CD4-positive, CD25-positive, alpha-beta regulatory T cell (primary cell): Measurements from ENCODE around the gene FZD1. TPM values are rescaled to one million over a fixed set of nuclear protein-coding genes. Genes with fewer than 3 reads are reported as not detected.
A peak's percentile ranks its signal among the peaks of the same experiment; 100 is the strongest.

ENCODE experiments used
- ATAC-seq, 2 donors: fragments of 150-1000 bp; cut with Tn5 transposase; one replicate each; pipeline ENCODE4 v1.10.0; 2021; ENCODE audit warnings: low read depth in 2 of 2, moderate number of reproducible peaks in 2 of 2, moderate library complexity in 1 of 2
- DNase-seq, 3 donors: peaks; one replicate each; pipeline versions ENCODE4 v3.0.0 to v3.0.0-alpha.2; 2012 to 2022; ENCODE audit warnings: mixed read lengths in 1 of 3
- H3K27ac ChIP-seq: one replicate; pipeline ENCODE4 v1.7.0; 2013; ENCODE audit warnings: mild to moderate bottlenecking, low read length; ENCODE audit not compliant: insufficient read depth, poor library complexity, severe bottlenecking
- H3K27me3 ChIP-seq: one replicate; pipeline ENCODE4 v1.7.0; 2013; ENCODE audit warnings: low read length; ENCODE audit not compliant: control insufficient read depth, insufficient read depth
- H3K36me3 ChIP-seq: one replicate; pipeline ENCODE4 v1.7.0; 2013; ENCODE audit warnings: mild to moderate bottlenecking, low read length, moderate library complexity; ENCODE audit not compliant: control insufficient read depth, insufficient read depth
- H3K4me1 ChIP-seq: 2 replicates; pipeline ENCODE4 v1.7.0; 2013; ENCODE audit warnings: mild to moderate bottlenecking, low read length; ENCODE audit not compliant: insufficient read depth, control insufficient read depth, poor library complexity, severe bottlenecking
- H3K4me3 ChIP-seq: one replicate; pipeline ENCODE4 v1.7.0; 2013; ENCODE audit warnings: low read depth, mild to moderate bottlenecking, low read length, moderate library complexity
- H3K9me3 ChIP-seq, 2 experiments: 1 replicate in 1 of 2; 2 replicates in 1 of 2; pipeline ENCODE4 v1.7.0; 2013; ENCODE audit warnings: low read length in 2 of 2, mild to moderate bottlenecking in 1 of 2, moderate library complexity in 1 of 2; ENCODE audit not compliant: control insufficient read depth in 2 of 2
- H3K27ac Mint-ChIP-seq, 3 donors: one replicate each; pipeline ENCODE4 v1.8.0; 2020 to 2022; ENCODE audit warnings: mild to moderate bottlenecking in 3 of 3, mixed read lengths in 3 of 3, moderate library complexity in 2 of 3
- H3K27me3 Mint-ChIP-seq: one replicate; pipeline ENCODE4 v1.8.0; 2022; ENCODE audit warnings: mild to moderate bottlenecking, mixed read lengths
- H3K36me3 Mint-ChIP-seq: one replicate; pipeline ENCODE4 v1.8.0; 2020; ENCODE audit warnings: mixed read lengths
- H3K4me1 Mint-ChIP-seq, 4 donors: one replicate each; pipeline ENCODE4 v1.8.0; 2020 to 2022; ENCODE audit warnings: mixed read lengths in 4 of 4, mild to moderate bottlenecking in 1 of 4
- H3K4me3 Mint-ChIP-seq, 4 donors: one replicate each; pipeline ENCODE4 v1.8.0; 2020 to 2022; ENCODE audit warnings: mild to moderate bottlenecking in 4 of 4, mixed read lengths in 4 of 4, moderate library complexity in 3 of 4
- H3K9me3 Mint-ChIP-seq, 7 donors: one replicate each; pipeline ENCODE4 v1.8.0; 2020 to 2022; ENCODE audit warnings: mixed read lengths in 7 of 7, mild to moderate bottlenecking in 3 of 7, moderate library complexity in 2 of 7
- polyA plus RNA-seq, 4 donors: library from polyadenylated mRNA; unstranded; fragments of 300-500 nt; fragmentation: Illumina TruSeq; gene quantifications; one replicate each; pipeline ENCODE4 v1.2.3, GENCODE V29; 2021
- total RNA-seq: library from RNA; stranded (reverse); gene quantifications from one replicate; pipeline ENCODE4 v1.2.3, GENCODE V29; 2022

The FZD1 gene
- total and polyA plus RNA-seq, 5 donors from 2014 or later = 0.06 to 0.10 TPM; not detected in 3

GRCh38 chr7:91266067-91266688, 1.9 kb downstream of the FZD1 start:
- Mint-ChIP-seq H3K36me3 (no peaks in the 10 kb centered on the region), H3K4me3 (peak overlapping the region in 2 of 4 donors; percentile 62 to 67), H3K4me1 (peaks cover 0 to 18% (median 0%) of the 10 kb centered on the region in 4 donors), H3K9me3 (peaks cover 0 to 2% (median 0%) of the 10 kb centered on the region in 7 donors), H3K27ac (no peak overlapping the region), H3K27me3 (peaks cover 33% of the 10 kb centered on the region)
- DNase-seq = no peak
- peaks cover 16% of the 10 kb centered on the region for H3K27me3 ChIP-seq
- H3K4me1 ChIP-seq = peaks cover 9% of the 10 kb centered on the region
- H3K9me3 ChIP-seq = no peaks in the 10 kb centered on the region
- ATAC-seq = no peak
- no peak overlapping the region for H3K4me3 ChIP-seq
- H3K36me3 ChIP-seq = no peaks in the 10 kb centered on the region
- no peak overlapping the region for H3K27ac ChIP-seq

DNA sequence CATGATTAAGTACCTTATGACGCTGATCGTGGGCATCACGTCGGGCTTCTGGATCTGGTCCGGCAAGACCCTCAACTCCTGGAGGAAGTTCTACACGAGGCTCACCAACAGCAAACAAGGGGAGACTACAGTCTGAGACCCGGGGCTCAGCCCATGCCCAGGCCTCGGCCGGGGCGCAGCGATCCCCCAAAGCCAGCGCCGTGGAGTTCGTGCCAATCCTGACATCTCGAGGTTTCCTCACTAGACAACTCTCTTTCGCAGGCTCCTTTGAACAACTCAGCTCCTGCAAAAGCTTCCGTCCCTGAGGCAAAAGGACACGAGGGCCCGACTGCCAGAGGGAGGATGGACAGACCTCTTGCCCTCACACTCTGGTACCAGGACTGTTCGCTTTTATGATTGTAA, 2.5 kb downstream of the FZD1 start:
- H3K4me3 ChIP-seq = no peak overlapping the region
- peak overlapping the region in 1 of 4 donors; percentile 67 for H3K4me3 Mint-ChIP-seq
- DNase-seq (no peak), ATAC-seq (no peak)
- no peaks in the 10 kb centered on the region for H3K36me3 ChIP-seq
- peaks cover 0 to 18% (median 0%) of the 10 kb centered on the region in 4 donors for H3K4me1 Mint-ChIP-seq
- H3K27ac ChIP-seq = no peak overlapping the region
- peaks cover 15% of the 10 kb centered on the region for H3K27me3 ChIP-seq
- H3K27ac Mint-ChIP-seq = no peak overlapping the region
- H3K36me3 Mint-ChIP-seq = no peaks in the 10 kb centered on the region
- H3K9me3 Mint-ChIP-seq = peaks cover 0 to 2% (median 0%) of the 10 kb centered on the region in 7 donors
- no peaks in the 10 kb centered on the region for H3K9me3 ChIP-seq
- H3K4me1 ChIP-seq = peaks cover 9% of the 10 kb centered on the region
- H3K27me3 Mint-ChIP-seq = peaks cover 32% of the 10 kb centered on the region

DNA sequence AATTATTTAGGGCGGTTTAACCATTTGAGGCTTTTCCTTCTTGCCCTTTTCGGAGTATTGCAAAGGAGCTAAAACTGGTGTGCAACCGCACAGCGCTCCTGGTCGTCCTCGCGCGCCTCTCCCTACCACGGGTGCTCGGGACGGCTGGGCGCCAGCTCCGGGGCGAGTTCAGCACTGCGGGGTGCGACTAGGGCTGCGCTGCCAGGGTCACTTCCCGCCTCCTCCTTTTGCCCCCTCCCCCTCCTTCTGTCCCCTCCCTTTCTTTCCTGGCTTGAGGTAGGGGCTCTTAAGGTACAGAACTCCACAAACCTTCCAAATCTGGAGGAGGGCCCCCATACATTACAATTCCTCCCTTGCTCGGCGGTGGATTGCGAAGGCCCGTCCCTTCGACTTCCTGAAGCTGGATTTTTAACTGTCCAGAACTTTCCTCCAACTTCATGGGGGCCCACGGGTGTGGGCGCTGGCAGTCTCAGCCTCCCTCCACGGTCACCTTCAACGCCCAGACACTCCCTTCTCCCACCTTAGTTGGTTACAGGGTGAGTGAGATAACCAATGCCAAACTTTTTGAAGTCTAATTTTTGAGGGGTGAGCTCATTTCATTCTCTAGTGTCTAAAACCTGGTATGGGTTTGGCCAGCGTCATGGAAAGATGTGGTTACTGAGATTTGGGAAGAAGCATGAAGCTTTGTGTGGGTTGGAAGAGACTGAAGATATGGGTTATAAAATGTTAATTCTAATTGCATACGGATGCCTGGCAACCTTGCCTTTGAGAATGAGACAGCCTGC, 3.1 kb downstream of the FZD1 start:
- Histone ChIP-seq H3K4me3 (no peak overlapping the region), H3K27ac (no peak overlapping the region), H3K4me1 (peaks cover 9% of the 10 kb centered on the region), H3K9me3 (no peaks in the 10 kb centered on the region), H3K27me3 (peaks cover 9% of the 10 kb centered on the region), H3K36me3 (no peaks in the 10 kb centered on the region)
- Mint-ChIP-seq H3K4me3 (no peak overlapping the region), H3K36me3 (no peaks in the 10 kb centered on the region), H3K4me1 (peaks cover 0 to 18% (median 0%) of the 10 kb centered on the region in 4 donors), H3K9me3 (peaks cover 0 to 2% (median 0%) of the 10 kb centered on the region in 7 donors), H3K27ac (no peak overlapping the region), H3K27me3 (peaks cover 30% of the 10 kb centered on the region)
- no peak for DNase-seq
- ATAC-seq = no peak

DNA sequence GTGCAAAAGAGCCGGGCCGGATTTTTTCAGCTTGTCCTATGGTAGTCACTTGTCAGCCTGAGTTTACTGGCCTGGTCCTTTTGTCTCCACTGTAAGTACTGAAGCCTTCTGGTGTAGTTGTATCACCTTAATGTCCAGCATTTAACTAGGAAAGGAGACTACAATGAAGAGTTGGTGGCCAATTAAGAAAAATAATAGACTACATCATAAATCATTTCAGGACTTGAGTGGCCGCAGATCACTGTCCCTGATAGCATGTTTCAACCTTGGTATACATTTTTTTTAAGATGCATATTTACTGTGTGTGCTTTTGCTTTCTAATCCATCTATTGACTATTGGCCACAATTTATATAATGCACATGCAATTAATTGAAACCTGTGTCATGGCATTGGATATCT, 6.1 kb downstream of the FZD1 start:
- Mint-ChIP-seq H3K27ac (no peak overlapping the region), H3K9me3 (no peaks in the 10 kb centered on the region), H3K4me1 (peaks cover 0 to 6% (median 0%) of the 10 kb centered on the region in 4 donors), H3K36me3 (no peaks in the 10 kb centered on the region), H3K4me3 (no peak overlapping the region), H3K27me3 (peaks cover 11% of the 10 kb centered on the region)
- H3K4me3 ChIP-seq = no peak overlapping the region
- ATAC-seq (no peak), DNase-seq (no peak)
- H3K4me1 ChIP-seq = no peaks in the 10 kb centered on the region
- no peaks in the 10 kb centered on the region for H3K27me3 ChIP-seq
- H3K9me3 ChIP-seq = no peaks in the 10 kb centered on the region
- no peaks in the 10 kb centered on the region for H3K36me3 ChIP-seq
- H3K27ac ChIP-seq = no peak overlapping the region

DNA sequence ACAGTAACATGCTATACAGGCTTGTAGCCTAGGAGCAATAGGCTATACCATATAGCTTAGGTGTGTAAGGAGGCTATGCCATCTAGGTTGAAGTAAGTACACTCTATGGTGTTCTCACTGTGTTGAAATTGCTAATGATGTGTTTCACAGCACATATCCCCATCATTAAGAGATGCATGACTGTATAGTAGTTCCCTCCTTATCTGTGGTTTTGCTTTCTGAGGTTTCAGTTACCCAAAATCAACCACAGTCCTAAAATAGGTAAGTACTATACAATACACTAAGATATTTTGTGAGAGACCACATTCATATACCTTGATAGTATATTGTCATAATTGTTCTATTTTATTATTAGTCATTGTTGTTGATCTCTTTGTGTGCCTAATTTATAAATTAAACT, 12.7 kb downstream of the FZD1 start:
- no peaks in the 10 kb centered on the region for H3K9me3 ChIP-seq
- Mint-ChIP-seq H3K4me3 (no peak overlapping the region), H3K27me3 (peaks cover 5% of the 10 kb centered on the region), H3K4me1 (no peaks in the 10 kb centered on the region), H3K9me3 (peaks cover 0 to 3% (median 0%) of the 10 kb centered on the region in 7 donors), H3K27ac (no peak overlapping the region), H3K36me3 (no peaks in the 10 kb centered on the region)
- no peaks in the 10 kb centered on the region for H3K4me1 ChIP-seq
- no peak for ATAC-seq
- no peak overlapping the region for H3K27ac ChIP-seq
- no peaks in the 10 kb centered on the region for H3K27me3 ChIP-seq
- no peak overlapping the region for H3K4me3 ChIP-seq
- no peaks in the 10 kb centered on the region for H3K36me3 ChIP-seq
- no peak for DNase-seq

GRCh38 chr7:91280185-91280584, 16.0 kb downstream of the FZD1 start:
- H3K36me3 Mint-ChIP-seq = no peaks in the 10 kb centered on the region
- H3K27ac Mint-ChIP-seq = no peak overlapping the region
- no peak overlapping the region for H3K4me3 Mint-ChIP-seq
- DNase-seq (no peak), ATAC-seq (no peak)
- no peaks in the 10 kb centered on the region for H3K27me3 ChIP-seq
- no peak overlapping the region for H3K27ac ChIP-seq
- H3K9me3 ChIP-seq = no peaks in the 10 kb centered on the region
- H3K4me1 ChIP-seq = no peaks in the 10 kb centered on the region
- H3K4me3 ChIP-seq = no peak overlapping the region
- no peaks in the 10 kb centered on the region for H3K36me3 ChIP-seq
- peaks cover 5% of the 10 kb centered on the region for H3K27me3 Mint-ChIP-seq
- no peaks in the 10 kb centered on the region for H3K4me1 Mint-ChIP-seq
- peaks cover 0 to 4% (median 0%) of the 10 kb centered on the region in 7 donors for H3K9me3 Mint-ChIP-seq

GRCh38 chr7:91280604-91281003, 16.4 kb downstream of the FZD1 start:
- DNase-seq (no peak), ATAC-seq (no peak)
- Histone ChIP-seq H3K27ac (no peak overlapping the region), H3K27me3 (no peaks in the 10 kb centered on the region), H3K4me3 (no peak overlapping the region), H3K36me3 (no peaks in the 10 kb centered on the region), H3K4me1 (no peaks in the 10 kb centered on the region), H3K9me3 (no peaks in the 10 kb centered on the region)
- peaks cover 0 to 4% (median 0%) of the 10 kb centered on the region in 7 donors for H3K9me3 Mint-ChIP-seq
- no peak overlapping the region for H3K27ac Mint-ChIP-seq
- no peaks in the 10 kb centered on the region for H3K4me1 Mint-ChIP-seq
- no peaks in the 10 kb centered on the region for H3K36me3 Mint-ChIP-seq
- H3K4me3 Mint-ChIP-seq = no peak overlapping the region
- peaks cover 5% of the 10 kb centered on the region for H3K27me3 Mint-ChIP-seq
